ENCODE results near the gene SPECC1L.

- TF ChIP-seq POLR2A (IDR thresholded peaks at IDR 0.05; ENCODE audit: low read depth, low read length) (no peak), TAF1 (IDR thresholded peaks at IDR 0.05; ENCODE audit: low read depth, low read length) (no peak)
These were observed 113.5 kb downstream of the SPECC1L start for GRCh38 chr22:24384131-24384530.
